ENCODE data around the gene NUP153. TPM values are rescaled to one million over a fixed set of nuclear protein-coding genes. Genes with fewer than 3 reads are reported as not detected.

The NUP153 gene
- total RNA-seq, 1 experiment from 2014 or later, result 99.3 TPM

- Histone ChIP-seq H4K5ac (ENCODE audit: insufficient read length, low read depth, low read length) (no peak overlapping the region), H3K4ac (ENCODE audit: low read depth, low read length) (no peak overlapping the region), H3K79me1 (ENCODE audit: insufficient read depth, low read depth, low read length, poor library complexity, severe bottlenecking) (no peaks in the 10 kb centered on the region), H2BK20ac (ENCODE audit: low read depth, low read length, poor library complexity, severe bottlenecking) (no peak overlapping the region), H2AK5ac (ENCODE audit: insufficient read length, low read length) (no peak overlapping the region), H3K9ac (ENCODE audit: extremely low read depth, insufficient read length, low read length) (no peak overlapping the region), H2BK12ac (ENCODE audit: insufficient read length, low read depth, low read length) (no peak overlapping the region), H3K14ac (ENCODE audit: insufficient read depth, low read length) (no peak overlapping the region), H2BK120ac (ENCODE audit: low read depth, low read length, poor library complexity, severe bottlenecking) (no peak overlapping the region), H3K23me2 (ENCODE audit: insufficient read length, low read depth, low read length, poor library complexity, severe bottlenecking) (no peaks in the 10 kb centered on the region), H4K20me1 (ENCODE audit: control insufficient read depth, insufficient read depth, insufficient read length) (no peaks in the 10 kb centered on the region), H3K27ac (ENCODE audit: insufficient read length, low read depth, low read length) (no peak overlapping the region), H2BK5ac (ENCODE audit: insufficient read length, low read length) (no peak overlapping the region), H3K18ac (ENCODE audit: insufficient read length, low read depth, low read length) (no peak overlapping the region), H2BK15ac (ENCODE audit: low read depth, low read length) (no peak overlapping the region), H3K23ac (ENCODE audit: insufficient read length, low read depth, low read length) (no peak overlapping the region), H3K79me2 (ENCODE audit: insufficient read depth, low read length) (no peaks in the 10 kb centered on the region), H3T11ph (ENCODE audit: low read length) (no peak overlapping the region), H3K27me3 (ENCODE audit: insufficient read depth, low read length) (no peaks in the 10 kb centered on the region), H2AFZ (ENCODE audit: low read length) (no peak overlapping the region), H4K8ac (replicated peaks; ENCODE audit: insufficient read length, low read depth, low read length) (no peak overlapping the region), H3K56ac (ENCODE audit: insufficient read length, low read depth, low read length) (no peak overlapping the region), H3K4me1 (ENCODE audit: insufficient read depth, low read length) (no peaks in the 10 kb centered on the region), H4K91ac (ENCODE audit: insufficient read length, low read depth, low read length) (no peak overlapping the region), H3K4me2 (ENCODE audit: insufficient read depth, insufficient read length, low read length) (no peak overlapping the region), H3K9me3 (ENCODE audit: control insufficient read depth, low read depth, low read length) (no peaks in the 10 kb centered on the region)
- DNase-seq, result no peak
- no peak overlapping the region for H3K27ac Mint-ChIP-seq
- no CpG with 5 or more reads among the region's 8 CpGs for WGBS (ENCODE audit: extremely low coverage, insufficient read length, low lambda C conversion rate)
- peaks cover 10 to 12% (median 12%) of the 10 kb centered on the region in 3 experiments for H3K36me3 Mint-ChIP-seq (ENCODE audit: insufficient read depth in 1 of 3, low read depth in 3 of 3)
- no peak for TF ChIP-seq CTCF (conservative IDR thresholded peaks at IDR 0.05)
- H3K9me3 Mint-ChIP-seq, result peaks cover 30 to 37% of the 10 kb centered on the region in 2 experiments
- no peak overlapping the region for H3K4me3 Mint-ChIP-seq
- no peaks in the 10 kb centered on the region for H3K4me1 Mint-ChIP-seq
- peaks cover 2% of the 10 kb centered on the region for H3K27me3 Mint-ChIP-seq (ENCODE audit: low read depth)
Observed at GRCh38 chr6:17574866-17575560, 131.7 kb downstream of the NUP153 start.

Measured in H9 (cell line).